Activated gamma-delta T cell (primary cell): Measurements from ENCODE around the gene SPRYD4.
"Not testable (repeated sequence)": the region's sequence is repeated elsewhere in the genome, so short reads cannot be mapped to it uniquely, and the experiment has no call there.

Experiments used
- DNase-seq: peaks from one replicate; lab custom pipeline; 2025; lab: John Stamatoyannopoulos, UW

The SPRYD4 gene

DNA sequence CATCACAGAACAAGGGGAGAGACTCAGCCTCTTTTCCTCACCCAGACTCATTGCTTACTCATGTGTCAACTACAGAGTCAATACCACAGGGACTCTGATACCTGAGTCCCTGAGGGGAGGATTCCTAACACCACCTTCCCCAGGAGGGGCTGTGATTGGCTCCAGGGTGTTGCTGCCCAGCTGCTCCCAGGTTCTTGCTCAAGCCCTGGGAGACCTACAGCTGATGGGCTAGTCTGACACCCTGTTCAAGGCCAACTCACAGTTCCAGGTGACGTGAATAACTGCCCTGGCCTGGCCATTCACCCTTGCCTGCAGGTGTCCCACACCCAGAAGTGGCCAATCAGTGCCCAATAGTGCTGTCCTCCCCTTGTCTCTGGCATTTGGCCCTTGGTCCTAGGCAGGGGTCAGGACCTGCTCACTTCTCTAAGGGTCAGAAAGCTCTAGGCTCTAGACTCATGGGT lies 8.6 kb downstream of the SPRYD4 start:
- no peak for DNase-seq

DNA sequence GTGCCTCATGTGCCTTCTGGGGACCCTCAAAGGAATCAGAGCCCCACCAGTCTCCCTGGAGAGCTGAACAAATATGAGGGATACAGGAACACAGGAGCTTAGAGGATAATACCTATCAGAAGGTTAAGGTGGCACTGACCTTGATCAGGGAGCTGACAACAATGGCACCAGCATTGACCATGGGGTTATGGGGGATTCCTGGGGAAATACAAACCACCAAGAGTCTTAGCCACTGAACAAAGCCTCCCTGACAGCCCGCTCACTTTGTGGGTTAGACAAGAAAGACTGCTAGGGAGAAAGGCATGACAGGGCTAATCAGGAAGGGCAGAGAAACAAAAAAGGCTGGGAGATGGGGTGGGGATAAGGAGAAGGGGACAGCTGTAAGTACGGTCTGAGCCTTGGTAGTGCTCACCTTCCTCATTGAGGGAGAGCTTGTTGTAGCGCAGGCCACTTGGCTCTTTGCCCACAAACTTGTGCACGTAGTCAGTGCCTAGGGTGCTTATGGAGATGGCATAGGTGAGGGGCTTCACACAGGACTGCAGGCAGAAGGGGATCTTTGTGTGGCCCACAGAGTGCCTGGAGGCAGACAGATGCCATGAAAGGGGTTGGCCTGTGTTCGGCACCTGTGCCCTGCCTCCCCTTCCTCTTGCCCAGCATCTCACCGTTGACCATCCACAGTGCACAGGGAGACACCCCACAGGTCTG lies 9.3 kb downstream of the SPRYD4 start:
- no peak for DNase-seq

- no peak for DNase-seq
Observed at GRCh38 chr12:56479625-56480024, 11.2 kb downstream of the SPRYD4 start.

DNA sequence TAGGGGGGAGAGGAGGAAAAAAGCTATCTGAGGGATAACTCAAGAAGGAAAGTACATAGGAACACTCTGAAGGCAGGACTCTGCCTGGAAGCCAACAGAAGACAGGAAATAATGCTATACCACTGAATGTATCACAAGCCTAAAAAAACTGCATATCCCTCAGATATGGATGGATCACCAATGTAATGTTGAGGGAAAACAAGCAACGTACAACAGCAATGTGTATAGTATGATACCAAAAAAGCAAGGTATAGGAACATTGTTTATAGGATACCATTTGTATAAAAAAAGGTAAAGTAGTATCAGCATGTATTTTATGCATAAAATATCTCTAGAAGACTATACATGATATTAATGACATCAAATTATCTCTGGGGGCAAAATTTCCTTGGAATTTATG lies 16.2 kb downstream of the SPRYD4 start:
- no peak for DNase-seq

DNA sequence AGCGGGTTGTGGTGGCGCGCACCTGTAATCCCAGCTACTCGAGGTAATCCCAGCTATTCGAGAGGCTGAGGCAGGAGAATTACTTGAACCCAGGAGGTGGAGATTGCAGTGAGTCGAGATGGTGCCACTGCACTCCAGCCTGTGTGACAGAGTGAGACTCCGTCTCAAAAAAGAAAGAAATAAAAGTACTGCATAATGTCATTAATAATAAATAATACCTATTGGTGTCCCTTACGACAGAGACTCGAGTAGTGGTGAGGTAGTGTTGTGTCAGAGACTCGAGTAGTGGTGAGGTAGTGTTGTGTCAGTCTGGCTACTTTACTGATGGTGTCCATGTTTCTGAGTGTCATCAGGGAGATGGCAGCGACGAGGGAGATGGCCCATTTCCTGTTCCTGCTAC lies 18.3 kb downstream of the SPRYD4 start:
- DNase-seq, result no peak

GRCh38 chr12:56487448-56488040 lies 19.2 kb downstream of the SPRYD4 start:
- no peak for DNase-seq

DNA sequence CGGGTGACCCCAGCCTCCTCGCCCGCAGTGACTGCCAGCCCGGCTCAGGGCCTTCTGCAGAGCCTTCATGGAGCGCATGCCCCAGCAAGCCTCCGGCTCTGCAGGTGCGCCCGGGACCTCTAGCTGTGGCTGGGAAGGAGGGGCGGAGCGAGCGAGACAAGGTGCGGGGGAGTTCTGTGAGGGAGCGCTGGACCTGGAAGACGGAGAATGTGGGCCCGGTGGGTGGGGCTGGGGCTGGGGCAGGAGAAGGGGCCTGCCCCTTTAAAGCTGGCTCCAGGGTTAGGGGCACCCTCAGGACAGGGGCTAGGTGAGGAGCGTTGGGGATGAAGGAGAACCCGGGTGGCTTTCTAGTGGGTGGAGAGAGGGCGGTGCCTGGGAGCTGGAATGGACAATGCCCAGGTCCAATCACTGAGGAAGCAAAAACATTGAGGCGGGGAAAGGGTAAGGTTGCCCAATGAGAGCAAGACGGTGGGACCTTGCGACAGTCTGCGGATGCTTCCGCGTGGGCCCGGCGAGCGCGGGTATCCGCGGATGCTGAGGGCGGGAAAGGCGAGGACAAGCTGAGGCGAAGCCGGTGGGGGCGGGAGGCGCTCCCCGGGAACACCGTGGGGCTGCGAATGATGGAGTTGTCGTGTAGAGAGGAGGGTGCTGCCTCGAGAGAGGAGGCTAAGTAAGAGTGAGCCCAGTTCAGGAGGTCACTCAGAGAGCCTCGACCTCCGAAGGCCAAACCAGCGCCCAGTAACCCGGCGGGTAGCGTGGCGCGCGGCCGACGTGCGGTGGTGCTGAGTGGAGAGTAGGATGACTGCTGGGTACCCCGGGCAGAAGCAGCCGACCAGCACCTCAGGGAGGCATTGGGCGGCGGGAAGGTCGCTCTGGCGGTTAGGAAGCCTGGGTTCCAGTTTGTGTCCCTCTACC lies 19.9 kb downstream of the SPRYD4 start, which contains the start of gene GLS2:
GLS2 (minus strand) TSS at position 121 of the 915 bp plus-strand sequence; CDS start at position 78, 43 bp downstream.
- peak; percentile 31 for DNase-seq

GRCh38 chr12:56490360-56490759 lies 22.0 kb downstream of the SPRYD4 start:
- no peak for DNase-seq

DNA sequence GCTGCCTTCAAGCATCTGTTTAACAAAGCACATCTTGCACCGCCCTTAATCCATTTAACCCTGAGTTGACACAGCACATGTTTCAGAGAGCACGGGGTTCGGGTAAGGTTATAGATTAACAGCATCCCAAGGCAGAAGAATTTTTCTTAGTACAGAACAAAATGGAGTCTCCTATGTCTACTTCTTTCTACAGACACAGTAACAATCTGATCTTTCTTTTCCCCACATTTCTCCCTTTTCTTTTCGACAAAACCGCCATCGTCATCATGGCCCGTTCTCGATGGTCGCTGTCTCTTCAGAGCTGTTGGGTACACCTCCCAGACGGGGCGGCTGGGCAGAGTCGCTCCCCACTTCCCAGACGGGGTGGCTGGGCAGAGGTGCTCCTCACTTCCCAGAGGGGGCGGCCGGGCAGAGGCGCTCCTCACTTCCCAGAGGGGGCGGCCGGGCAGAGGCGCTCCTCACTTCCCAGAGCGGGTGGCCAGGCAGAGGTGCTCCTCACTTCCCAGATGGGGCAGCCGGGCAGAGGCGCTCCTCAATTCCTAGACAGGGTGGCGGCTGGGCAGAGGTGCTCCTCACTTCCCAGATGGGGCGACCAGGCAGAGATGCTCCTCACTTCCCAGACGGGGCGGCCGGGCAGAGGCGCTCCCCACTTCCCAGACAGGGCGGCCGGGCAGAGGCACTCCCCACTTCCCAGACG lies 25.2 kb downstream of the SPRYD4 start:
- DNase-seq, result not testable (repeated sequence)

DNA sequence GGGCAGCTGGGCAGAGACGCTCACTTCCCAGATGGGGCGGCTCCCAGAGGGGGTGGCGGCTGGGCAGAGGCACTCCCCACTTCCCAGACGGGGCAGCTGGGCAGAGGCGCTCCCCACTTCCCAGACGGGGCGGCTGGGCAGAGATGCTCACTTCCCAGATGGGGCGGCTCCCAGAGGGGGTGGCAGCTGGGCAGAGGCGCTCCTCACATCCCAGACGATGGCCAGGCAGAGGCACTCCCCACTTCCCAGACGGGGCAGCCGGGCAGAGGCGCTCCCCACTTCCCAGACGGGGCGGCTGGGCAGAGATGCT lies 25.7 kb downstream of the SPRYD4 start:
- DNase-seq, result not testable (repeated sequence)

DNA sequence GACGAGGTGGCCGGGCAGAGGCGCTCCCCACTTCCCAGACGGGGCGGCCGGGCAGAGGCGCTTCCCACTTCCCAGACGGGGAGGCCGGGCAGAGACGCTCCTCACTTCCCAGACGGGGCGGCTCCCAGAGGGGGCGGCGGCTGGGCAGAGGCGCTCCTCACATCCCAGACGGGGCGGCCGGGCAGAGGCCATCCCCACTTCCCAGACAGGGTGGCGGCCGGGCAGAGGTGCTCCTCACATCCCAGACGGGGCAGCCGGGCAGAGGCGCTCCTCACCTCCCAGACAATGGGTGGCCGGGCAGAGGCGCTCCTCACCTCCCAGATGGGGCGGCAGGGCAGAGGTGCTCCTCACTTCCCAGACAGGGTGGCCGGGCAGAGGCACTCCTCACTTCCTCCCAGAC lies 26.1 kb downstream of the SPRYD4 start:
- not testable (repeated sequence) for DNase-seq

DNA sequence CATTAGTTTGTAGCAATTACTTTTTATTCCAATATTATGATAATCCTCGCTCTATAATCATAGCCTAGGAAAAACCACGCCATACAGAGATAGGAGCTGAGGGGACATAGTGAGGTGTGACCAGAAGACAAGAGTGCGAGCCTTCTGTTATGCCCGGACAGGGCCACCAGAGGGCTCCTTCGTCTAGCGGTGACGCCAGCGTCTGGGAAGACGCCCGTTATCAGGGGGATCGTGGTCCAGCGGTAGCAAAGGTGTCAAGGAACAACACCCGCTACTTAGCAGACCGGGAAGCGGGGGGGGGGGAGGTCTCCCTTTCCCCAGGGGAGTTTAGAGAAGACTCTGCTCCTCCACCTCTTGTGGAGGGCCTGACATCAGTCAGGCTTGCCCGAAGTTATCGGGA lies 28.3 kb downstream of the SPRYD4 start:
- DNase-seq, result not testable (repeated sequence)

- not testable (repeated sequence) for DNase-seq
Observed at GRCh38 chr12:56498126-56498902, 29.9 kb downstream of the SPRYD4 start.

- not testable (repeated sequence) for DNase-seq
Observed at GRCh38 chr12:56499452-56499851, 31.1 kb downstream of the SPRYD4 start.

DNA sequence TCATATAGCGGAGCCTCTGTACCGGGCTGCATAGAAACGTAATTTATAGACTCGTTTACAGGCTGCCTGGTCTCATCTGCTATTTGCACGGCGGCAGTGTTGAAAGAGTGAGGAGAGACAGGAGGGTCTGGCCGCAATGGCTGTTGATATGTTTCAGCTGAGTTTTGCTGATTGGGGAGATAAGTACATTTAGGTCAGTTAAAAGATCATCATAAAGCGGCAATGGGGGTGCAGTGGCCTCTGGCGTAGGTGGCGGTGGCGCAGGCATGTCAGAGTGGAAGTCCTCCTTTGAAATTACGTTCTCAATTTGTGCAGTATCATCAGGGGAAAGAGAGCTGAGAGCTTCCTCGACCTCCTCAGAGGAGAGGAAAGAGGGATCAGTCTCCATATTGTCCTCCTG lies 31.5 kb downstream of the SPRYD4 start:
- DNase-seq, result not testable (repeated sequence)

DNA sequence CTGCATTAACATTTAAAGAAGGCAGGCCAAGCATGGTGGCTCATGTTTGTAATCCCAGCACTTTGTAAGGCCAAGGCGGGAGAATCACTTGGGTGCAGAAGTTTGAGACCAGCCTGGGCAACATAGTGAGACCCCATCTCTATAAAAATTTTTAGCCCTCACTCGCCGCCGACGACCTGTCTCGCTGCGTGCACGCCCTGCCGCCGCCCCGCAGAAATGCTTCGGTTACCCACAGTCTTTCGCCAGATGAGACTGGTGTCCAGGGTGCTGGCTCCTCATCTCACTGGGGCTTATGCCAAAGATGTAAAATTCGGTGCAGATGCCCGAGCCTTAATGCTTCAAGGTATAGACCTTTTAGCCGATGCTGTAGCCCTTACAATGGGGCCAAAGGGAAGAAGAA lies 42.4 kb downstream of the SPRYD4 start:
- no peak for DNase-seq

- not testable (repeated sequence) for DNase-seq
Observed at GRCh38 chr12:56514014-56514318, 45.6 kb downstream of the SPRYD4 start.

- DNase-seq, result no peak
Observed at GRCh38 chr12:56517854-56518253, 49.5 kb downstream of the SPRYD4 start.

DNA sequence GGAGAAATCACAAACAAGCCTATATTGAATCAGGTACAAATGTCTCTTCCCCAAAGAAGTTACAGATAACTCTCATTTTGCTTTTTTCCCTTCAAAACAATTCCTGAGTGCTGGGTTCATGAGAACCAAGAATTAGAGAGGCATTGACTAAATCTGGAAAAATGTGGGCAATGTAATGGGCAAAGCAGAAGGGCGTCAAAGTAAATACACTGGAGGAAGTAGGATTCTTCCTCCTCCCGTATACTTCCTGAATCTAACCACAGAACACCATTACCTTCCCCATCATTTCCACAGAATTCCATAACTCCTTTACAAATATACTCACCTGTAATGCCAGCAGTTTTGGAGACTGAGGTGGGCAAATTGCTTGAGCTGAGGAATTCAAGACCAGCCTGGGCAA lies 50.2 kb downstream of the SPRYD4 start:
- no peak for DNase-seq

GRCh38 chr12:56520048-56520447 lies 51.7 kb downstream of the SPRYD4 start:
- DNase-seq, result no peak

DNA sequence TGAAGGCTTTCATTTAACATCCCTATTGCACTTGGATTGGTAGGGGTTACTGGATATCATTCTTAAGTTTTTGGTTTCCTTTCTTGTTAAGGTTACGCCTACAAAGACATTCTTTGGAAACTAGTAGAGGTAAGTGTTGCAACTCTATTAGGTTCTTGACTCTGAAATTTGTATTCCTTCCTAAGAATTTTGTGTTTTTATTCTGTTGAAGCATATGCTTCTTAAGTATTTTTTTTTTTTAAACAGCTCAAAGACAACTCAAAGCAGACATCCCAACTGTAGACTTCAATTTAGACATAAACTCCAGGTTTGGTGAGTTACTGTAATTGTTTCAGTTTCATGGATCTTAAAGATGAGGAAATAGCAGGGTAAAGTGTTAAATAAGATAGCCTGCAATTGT lies 52.1 kb downstream of the SPRYD4 start:
- DNase-seq, result no peak
